ENCODE results near the gene TRAPPC12.

The TRAPPC12 gene

GRCh38 chr2:3476985-3477327, 97.5 kb downstream of the TRAPPC12 start:
- H3K9me3 ChIP-seq (ENCODE audit: control insufficient read depth, low read length): no peaks in the 10 kb centered on the region
- peaks cover 12% of the 10 kb centered on the region for H3K36me3 ChIP-seq (ENCODE audit: control insufficient read depth, insufficient read depth, low read length)
- WGBS, 2 experiments: 86 to 94% methylated on average over 4 of the region's 5 CpGs
- no peak overlapping the region for H3K4me3 ChIP-seq (ENCODE audit: insufficient read depth, low read depth, low read length)
- no peaks in the 10 kb centered on the region for H3K27me3 ChIP-seq (ENCODE audit: control insufficient read depth, insufficient read depth, low read length, poor library complexity, severe bottlenecking)
- peak overlapping the region; percentile 8 for H3K27ac ChIP-seq (ENCODE audit: insufficient read depth, low read depth, low read length, poor library complexity, severe bottlenecking)
- H3K4me1 ChIP-seq (ENCODE audit: control insufficient read depth, insufficient read depth, low read length): peaks cover 11% of the 10 kb centered on the region

DNA sequence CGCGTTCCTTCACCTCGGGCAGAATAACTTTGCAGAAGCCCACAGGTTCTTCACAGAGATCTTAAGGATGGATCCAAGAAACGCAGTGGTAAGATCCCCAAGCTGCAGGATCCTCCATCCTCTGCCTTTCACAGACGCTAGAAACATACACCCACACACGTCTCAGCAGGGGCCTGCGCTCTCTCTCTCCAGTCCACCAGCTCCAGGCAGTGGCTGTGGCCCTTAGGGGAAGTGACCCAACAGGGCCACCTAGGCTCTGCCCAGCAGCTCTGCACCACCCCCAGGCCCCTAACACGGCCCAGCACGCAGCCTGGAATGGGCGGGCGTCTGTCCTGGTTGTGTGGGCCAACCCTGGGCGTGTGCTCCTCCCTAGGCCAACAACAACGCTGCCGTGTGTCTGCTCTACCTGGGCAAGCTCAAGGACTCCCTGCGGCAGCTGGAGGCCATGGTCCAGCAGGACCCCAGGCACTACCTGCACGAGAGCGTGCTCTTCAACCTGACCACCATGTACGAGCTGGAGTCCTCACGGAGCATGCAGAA, 99.4 kb downstream of the TRAPPC12 start:
- Histone ChIP-seq H3K36me3 (ENCODE audit: control insufficient read depth, insufficient read depth, low read length) (peaks cover 6% of the 10 kb centered on the region), H3K4me1 (ENCODE audit: control insufficient read depth, insufficient read depth, low read length) (peaks cover 11% of the 10 kb centered on the region), H3K4me3 (ENCODE audit: insufficient read depth, low read depth, low read length) (no peak overlapping the region), H3K27ac (ENCODE audit: insufficient read depth, low read depth, low read length, poor library complexity, severe bottlenecking) (no peak overlapping the region), H3K27me3 (ENCODE audit: control insufficient read depth, insufficient read depth, low read length, poor library complexity, severe bottlenecking) (no peaks in the 10 kb centered on the region), H3K9me3 (ENCODE audit: control insufficient read depth, low read length) (no peaks in the 10 kb centered on the region)
- 92% methylated on average over 19 of the region's 19 CpGs for whole genome bisulfite sequencing, 2 experiments

GRCh38 chr2:3479430-3480320, 100.2 kb downstream of the TRAPPC12 start:
- Histone ChIP-seq H3K36me3 (ENCODE audit: control insufficient read depth, insufficient read depth, low read length) (peaks cover 6% of the 10 kb centered on the region), H3K27ac (ENCODE audit: insufficient read depth, low read depth, low read length, poor library complexity, severe bottlenecking) (no peak overlapping the region), H3K4me1 (ENCODE audit: control insufficient read depth, insufficient read depth, low read length) (peaks cover 11% of the 10 kb centered on the region), H3K27me3 (ENCODE audit: control insufficient read depth, insufficient read depth, low read length, poor library complexity, severe bottlenecking) (no peaks in the 10 kb centered on the region), H3K9me3 (ENCODE audit: control insufficient read depth, low read length) (no peaks in the 10 kb centered on the region), H3K4me3 (ENCODE audit: insufficient read depth, low read depth, low read length) (no peak overlapping the region)
- 95% methylated on average over 30 to 31 of the region's 31 CpGs for WGBS, 2 experiments

GRCh38 chr2:3480352-3481010, 101.0 kb downstream of the TRAPPC12 start:
- Histone ChIP-seq H3K36me3 (ENCODE audit: control insufficient read depth, insufficient read depth, low read length) (peaks cover 6% of the 10 kb centered on the region), H3K4me3 (ENCODE audit: insufficient read depth, low read depth, low read length) (no peak overlapping the region), H3K9me3 (ENCODE audit: control insufficient read depth, low read length) (no peaks in the 10 kb centered on the region), H3K27me3 (ENCODE audit: control insufficient read depth, insufficient read depth, low read length, poor library complexity, severe bottlenecking) (no peaks in the 10 kb centered on the region), H3K4me1 (ENCODE audit: control insufficient read depth, insufficient read depth, low read length) (peaks cover 11% of the 10 kb centered on the region), H3K27ac (ENCODE audit: insufficient read depth, low read depth, low read length, poor library complexity, severe bottlenecking) (no peak overlapping the region)
- 71 to 72% methylated on average over 6 of the region's 7 CpGs for whole genome bisulfite sequencing, 2 experiments

DNA sequence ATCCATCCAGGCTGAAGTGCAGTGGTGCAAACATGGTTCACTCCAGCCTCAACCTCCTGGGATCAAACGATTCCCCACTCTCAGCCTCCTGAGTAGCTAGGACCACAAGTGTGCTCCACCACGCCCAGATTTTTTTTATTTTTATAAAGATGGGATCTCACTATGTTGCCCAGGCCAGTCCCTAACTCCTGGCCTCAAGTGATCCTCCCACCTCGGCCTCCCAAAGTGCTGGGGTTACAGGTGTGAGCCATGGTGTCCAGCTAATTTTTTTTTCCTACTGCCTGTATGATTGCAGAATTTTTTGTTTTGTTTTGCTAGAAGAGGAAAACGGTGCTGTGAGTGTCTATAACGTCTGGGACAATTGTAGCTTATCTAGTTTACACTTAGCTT, 101.5 kb downstream of the TRAPPC12 start:
- H3K4me1 ChIP-seq (ENCODE audit: control insufficient read depth, insufficient read depth, low read length): peaks cover 9% of the 10 kb centered on the region
- WGBS, 2 experiments: 83 to 90% methylated on average over 3 to 5 of the region's 5 CpGs

DNA sequence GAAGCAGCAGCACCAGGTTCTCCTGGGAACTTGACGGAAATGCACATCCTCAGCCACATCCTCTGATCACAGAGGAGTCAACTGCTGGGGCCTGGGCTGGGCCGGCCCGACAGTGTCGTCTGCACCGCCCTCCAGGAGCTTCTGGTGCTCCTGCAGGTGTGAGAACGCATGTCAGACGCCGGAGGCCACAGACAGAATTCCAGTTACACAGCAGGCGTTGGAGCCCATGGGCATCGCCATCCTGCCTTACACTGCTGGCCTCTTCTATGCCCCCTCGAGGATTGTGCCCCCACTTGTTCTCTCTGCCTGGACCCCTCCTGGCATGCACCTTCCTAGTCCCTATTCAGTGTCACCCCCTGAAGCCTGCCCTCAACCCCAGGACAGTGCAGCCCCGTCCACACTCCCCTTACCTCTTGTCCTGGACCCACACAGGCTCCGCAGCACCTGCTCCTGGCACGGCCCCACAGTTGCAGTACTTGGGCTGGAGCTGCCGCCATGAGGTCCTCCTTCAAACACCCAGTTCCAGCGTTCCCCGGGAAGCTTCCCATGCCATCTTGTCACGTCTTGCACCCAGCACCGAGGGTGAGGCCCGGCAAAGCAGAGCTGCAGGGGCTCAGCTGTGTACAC, 102.4 kb downstream of the TRAPPC12 start:
- peaks cover 6% of the 10 kb centered on the region for H3K36me3 ChIP-seq (ENCODE audit: control insufficient read depth, insufficient read depth, low read length)
- WGBS, 2 experiments: 94 to 95% methylated on average over 20 of the region's 20 CpGs
- H3K4me3 ChIP-seq (ENCODE audit: insufficient read depth, low read depth, low read length): no peak overlapping the region

More for the DNA sequence above, 101.5 kb downstream of the TRAPPC12 start:
- Histone ChIP-seq H3K27me3 (ENCODE audit: control insufficient read depth, insufficient read depth, low read length, poor library complexity, severe bottlenecking) (no peaks in the 10 kb centered on the region), H3K9me3 (ENCODE audit: control insufficient read depth, low read length) (no peaks in the 10 kb centered on the region), H3K27ac (ENCODE audit: insufficient read depth, low read depth, low read length, poor library complexity, severe bottlenecking) (no peak overlapping the region), H3K4me3 (ENCODE audit: insufficient read depth, low read depth, low read length) (no peak overlapping the region), H3K36me3 (ENCODE audit: control insufficient read depth, insufficient read depth, low read length) (peaks cover 6% of the 10 kb centered on the region)

DNA sequence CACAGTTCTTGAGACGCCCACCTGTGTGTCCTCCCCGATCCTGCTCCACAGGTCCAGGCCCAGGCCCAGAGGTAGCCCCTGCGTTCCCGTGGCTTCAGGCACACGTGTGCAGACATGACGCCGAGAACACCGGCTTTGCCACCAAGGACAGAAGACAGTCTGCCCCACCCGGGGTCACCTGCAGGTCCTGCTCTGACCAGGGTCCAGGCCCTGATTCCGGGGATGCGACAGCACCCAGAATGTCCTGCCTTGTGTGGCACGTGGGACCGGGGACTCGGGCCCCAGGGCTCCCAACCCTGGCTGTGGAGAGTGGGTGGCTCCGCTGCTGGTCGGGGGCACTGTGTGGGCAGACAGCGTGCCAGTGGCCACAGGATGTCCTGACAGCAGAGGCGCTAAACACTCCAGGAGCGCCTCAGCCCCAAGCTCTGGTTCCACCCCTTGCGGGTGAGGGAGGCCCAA, 102.9 kb downstream of the TRAPPC12 start:
- 96% methylated on average over 20 of the region's 20 CpGs for WGBS, 2 experiments

More for the DNA sequence above, 102.4 kb downstream of the TRAPPC12 start:
- Histone ChIP-seq H3K4me1 (ENCODE audit: control insufficient read depth, insufficient read depth, low read length) (peaks cover 2% of the 10 kb centered on the region), H3K9me3 (ENCODE audit: control insufficient read depth, low read length) (no peaks in the 10 kb centered on the region), H3K27ac (ENCODE audit: insufficient read depth, low read depth, low read length, poor library complexity, severe bottlenecking) (no peak overlapping the region), H3K27me3 (ENCODE audit: control insufficient read depth, insufficient read depth, low read length, poor library complexity, severe bottlenecking) (no peaks in the 10 kb centered on the region)

GRCh38 chr2:3483227-3483985, 103.9 kb downstream of the TRAPPC12 start:
- no peak overlapping the region for H3K27ac ChIP-seq (ENCODE audit: insufficient read depth, low read depth, low read length, poor library complexity, severe bottlenecking)
- H3K4me1 ChIP-seq (ENCODE audit: control insufficient read depth, insufficient read depth, low read length): no peaks in the 10 kb centered on the region
- H3K36me3 ChIP-seq (ENCODE audit: control insufficient read depth, insufficient read depth, low read length): peaks cover 6% of the 10 kb centered on the region
- H3K4me3 ChIP-seq (ENCODE audit: insufficient read depth, low read depth, low read length): no peak overlapping the region
- no peaks in the 10 kb centered on the region for H3K9me3 ChIP-seq (ENCODE audit: control insufficient read depth, low read length)
- WGBS, 2 experiments: 85% methylated on average over 30 of the region's 30 CpGs
- H3K27me3 ChIP-seq (ENCODE audit: control insufficient read depth, insufficient read depth, low read length, poor library complexity, severe bottlenecking): no peaks in the 10 kb centered on the region

More for the DNA sequence above, 102.9 kb downstream of the TRAPPC12 start:
- no peaks in the 10 kb centered on the region for H3K4me1 ChIP-seq (ENCODE audit: control insufficient read depth, insufficient read depth, low read length)
- H3K36me3 ChIP-seq (ENCODE audit: control insufficient read depth, insufficient read depth, low read length): peaks cover 6% of the 10 kb centered on the region
- H3K27me3 ChIP-seq (ENCODE audit: control insufficient read depth, insufficient read depth, low read length, poor library complexity, severe bottlenecking): no peaks in the 10 kb centered on the region
- H3K9me3 ChIP-seq (ENCODE audit: control insufficient read depth, low read length): no peaks in the 10 kb centered on the region
- no peak overlapping the region for H3K27ac ChIP-seq (ENCODE audit: insufficient read depth, low read depth, low read length, poor library complexity, severe bottlenecking)
- no peak overlapping the region for H3K4me3 ChIP-seq (ENCODE audit: insufficient read depth, low read depth, low read length)

DNA sequence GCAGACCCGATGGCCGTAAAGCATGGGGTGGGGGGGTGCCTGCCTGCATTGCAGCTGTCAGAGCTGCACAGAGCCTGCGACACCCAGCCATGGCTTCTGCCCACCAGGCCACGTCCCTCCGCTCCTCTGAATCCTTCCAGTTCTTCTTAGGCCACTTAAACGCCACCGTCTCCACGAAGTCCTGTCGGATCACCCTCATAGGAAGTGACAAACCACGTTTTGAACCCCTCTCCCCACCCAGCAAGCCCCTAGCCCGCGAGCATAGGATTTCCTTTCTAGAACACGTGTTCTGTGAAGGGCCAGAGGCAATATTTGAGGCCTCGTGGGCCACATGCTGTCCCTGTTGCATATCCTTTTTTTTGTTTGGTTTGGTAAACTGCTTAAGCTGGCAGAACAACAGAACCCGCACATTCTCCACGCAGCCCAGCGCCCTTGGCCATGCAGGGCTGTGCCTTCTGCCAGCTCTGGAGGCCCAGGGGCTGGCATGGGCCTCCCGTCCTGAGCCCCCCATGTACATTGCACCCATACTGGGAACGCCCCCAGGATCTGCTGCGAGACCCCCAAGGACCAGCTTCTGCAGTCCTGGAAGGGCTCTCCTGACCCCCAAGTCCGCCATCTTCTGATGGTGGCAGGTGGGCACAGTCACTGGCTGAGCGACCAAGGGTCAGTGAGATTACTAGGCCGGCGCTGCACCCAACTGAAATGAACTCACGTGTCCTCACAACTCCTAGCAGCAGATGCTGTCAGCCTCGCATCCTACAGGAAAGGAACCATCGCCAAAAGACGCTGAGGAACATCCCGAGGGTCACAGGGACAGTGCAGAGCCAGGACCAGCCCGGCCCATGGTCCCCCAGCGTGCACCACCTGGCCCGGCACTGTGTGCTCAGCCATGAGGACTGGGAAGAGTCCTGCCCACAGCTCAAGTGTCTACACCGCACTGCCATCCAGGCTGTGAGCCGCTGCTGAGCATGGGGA, 104.8 kb downstream of the TRAPPC12 start:
- 92 to 93% methylated on average over 34 of the region's 34 CpGs for WGBS, 2 experiments
- peaks cover under 1% of the 10 kb centered on the region for H3K36me3 ChIP-seq (ENCODE audit: control insufficient read depth, insufficient read depth, low read length)

More for the DNA sequence above, 104.8 kb downstream of the TRAPPC12 start:
- Histone ChIP-seq H3K27ac (ENCODE audit: insufficient read depth, low read depth, low read length, poor library complexity, severe bottlenecking) (no peak overlapping the region), H3K27me3 (ENCODE audit: control insufficient read depth, insufficient read depth, low read length, poor library complexity, severe bottlenecking) (no peaks in the 10 kb centered on the region), H3K9me3 (ENCODE audit: control insufficient read depth, low read length) (no peaks in the 10 kb centered on the region), H3K4me1 (ENCODE audit: control insufficient read depth, insufficient read depth, low read length) (peaks cover 8% of the 10 kb centered on the region), H3K4me3 (ENCODE audit: insufficient read depth, low read depth, low read length) (no peak overlapping the region)
